ENCODE data around the gene C10orf90.
A peak's percentile ranks its signal among the peaks of the same experiment; 100 is the strongest.

The C10orf90 gene

GRCh38 chr10:126585249-126586017 lies 85.1 kb downstream of the C10orf90 start:
- no peaks in the 10 kb centered on the region for H3K9me3 ChIP-seq (ENCODE audit: control insufficient read depth, insufficient read depth, low read length)
- H3K4me1 ChIP-seq (ENCODE audit: control insufficient read depth, insufficient read depth, low read length), result peaks cover 18% of the 10 kb centered on the region
- no peak overlapping the region for H3K9ac ChIP-seq (ENCODE audit: low read depth, low read length)
- H3K36me3 ChIP-seq (ENCODE audit: control insufficient read depth, insufficient read depth, low read length), result no peaks in the 10 kb centered on the region
- H3K27ac ChIP-seq (ENCODE audit: low read depth, low read length), result no peak overlapping the region
- no peaks in the 10 kb centered on the region for H3K27me3 ChIP-seq (ENCODE audit: control insufficient read depth, insufficient read depth, low read length)
- no peak overlapping the region for H3K4me3 ChIP-seq (ENCODE audit: low read depth, low read length)

GRCh38 chr10:126584836-126585235 lies 85.7 kb downstream of the C10orf90 start:
- H3K4me1 ChIP-seq (ENCODE audit: control insufficient read depth, insufficient read depth, low read length), result peaks cover 18% of the 10 kb centered on the region
- H3K4me3 ChIP-seq (ENCODE audit: low read depth, low read length), result no peak overlapping the region
- H3K9me3 ChIP-seq (ENCODE audit: control insufficient read depth, insufficient read depth, low read length), result no peaks in the 10 kb centered on the region
- H3K36me3 ChIP-seq (ENCODE audit: control insufficient read depth, insufficient read depth, low read length), result no peaks in the 10 kb centered on the region
- H3K9ac ChIP-seq (ENCODE audit: low read depth, low read length), result no peak overlapping the region
- no peaks in the 10 kb centered on the region for H3K27me3 ChIP-seq (ENCODE audit: control insufficient read depth, insufficient read depth, low read length)
- no peak overlapping the region for H3K27ac ChIP-seq (ENCODE audit: low read depth, low read length)

- Histone ChIP-seq H3K4me1 (ENCODE audit: control insufficient read depth, insufficient read depth, low read length) (peaks cover 18% of the 10 kb centered on the region), H3K9me3 (ENCODE audit: control insufficient read depth, insufficient read depth, low read length) (no peaks in the 10 kb centered on the region), H3K27me3 (ENCODE audit: control insufficient read depth, insufficient read depth, low read length) (no peaks in the 10 kb centered on the region), H3K27ac (ENCODE audit: low read depth, low read length) (no peak overlapping the region), H3K9ac (ENCODE audit: low read depth, low read length) (no peak overlapping the region), H3K4me3 (ENCODE audit: low read depth, low read length) (no peak overlapping the region), H3K36me3 (ENCODE audit: control insufficient read depth, insufficient read depth, low read length) (no peaks in the 10 kb centered on the region)
These were observed 86.8 kb downstream of the C10orf90 start for GRCh38 chr10:126583552-126584200.

GRCh38 chr10:126581648-126582046 lies 88.8 kb downstream of the C10orf90 start:
- Histone ChIP-seq H3K27ac (ENCODE audit: low read depth, low read length) (no peak overlapping the region), H3K4me1 (ENCODE audit: control insufficient read depth, insufficient read depth, low read length) (peaks cover 18% of the 10 kb centered on the region), H3K9me3 (ENCODE audit: control insufficient read depth, insufficient read depth, low read length) (no peaks in the 10 kb centered on the region), H3K36me3 (ENCODE audit: control insufficient read depth, insufficient read depth, low read length) (no peaks in the 10 kb centered on the region), H3K4me3 (ENCODE audit: low read depth, low read length) (no peak overlapping the region), H3K9ac (ENCODE audit: low read depth, low read length) (no peak overlapping the region), H3K27me3 (ENCODE audit: control insufficient read depth, insufficient read depth, low read length) (no peaks in the 10 kb centered on the region)

- H3K9me3 ChIP-seq (ENCODE audit: control insufficient read depth, insufficient read depth, low read length), result no peaks in the 10 kb centered on the region
- H3K27ac ChIP-seq (ENCODE audit: low read depth, low read length), result no peak overlapping the region
- peaks cover 14% of the 10 kb centered on the region for H3K4me1 ChIP-seq (ENCODE audit: control insufficient read depth, insufficient read depth, low read length)
- no peak overlapping the region for H3K4me3 ChIP-seq (ENCODE audit: low read depth, low read length)
- no peaks in the 10 kb centered on the region for H3K36me3 ChIP-seq (ENCODE audit: control insufficient read depth, insufficient read depth, low read length)
- no peaks in the 10 kb centered on the region for H3K27me3 ChIP-seq (ENCODE audit: control insufficient read depth, insufficient read depth, low read length)
- H3K9ac ChIP-seq (ENCODE audit: low read depth, low read length), result no peak overlapping the region
These were observed 89.4 kb downstream of the C10orf90 start for GRCh38 chr10:126580873-126581647.

GRCh38 chr10:126576336-126576735 lies 94.2 kb downstream of the C10orf90 start:
- no peaks in the 10 kb centered on the region for H3K9me3 ChIP-seq (ENCODE audit: control insufficient read depth, insufficient read depth, low read length)
- no peak overlapping the region for H3K9ac ChIP-seq (ENCODE audit: low read depth, low read length)
- H3K27me3 ChIP-seq (ENCODE audit: control insufficient read depth, insufficient read depth, low read length), result no peaks in the 10 kb centered on the region
- H3K4me1 ChIP-seq (ENCODE audit: control insufficient read depth, insufficient read depth, low read length), result peaks cover 7% of the 10 kb centered on the region; the same call in 1 of the 2 replicates
- no peak overlapping the region for H3K27ac ChIP-seq (ENCODE audit: low read depth, low read length)
- no peak overlapping the region for H3K4me3 ChIP-seq (ENCODE audit: low read depth, low read length)
- H3K36me3 ChIP-seq (ENCODE audit: control insufficient read depth, insufficient read depth, low read length), result no peaks in the 10 kb centered on the region

- peaks cover 32% of the 10 kb centered on the region for H3K4me1 ChIP-seq (ENCODE audit: control insufficient read depth, insufficient read depth, low read length)
- H3K9me3 ChIP-seq (ENCODE audit: control insufficient read depth, insufficient read depth, low read length), result peaks cover 8% of the 10 kb centered on the region
- no peaks in the 10 kb centered on the region for H3K36me3 ChIP-seq (ENCODE audit: control insufficient read depth, insufficient read depth, low read length)
- H3K4me3 ChIP-seq (ENCODE audit: low read depth, low read length), result no peak overlapping the region
- H3K27ac ChIP-seq (ENCODE audit: low read depth, low read length), result no peak overlapping the region
- no peak overlapping the region for H3K9ac ChIP-seq (ENCODE audit: low read depth, low read length)
- no peaks in the 10 kb centered on the region for H3K27me3 ChIP-seq (ENCODE audit: control insufficient read depth, insufficient read depth, low read length)
These were observed 99.6 kb downstream of the C10orf90 start for GRCh38 chr10:126570621-126571602.

- Histone ChIP-seq H3K27ac (ENCODE audit: low read depth, low read length) (no peak overlapping the region), H3K9me3 (ENCODE audit: control insufficient read depth, insufficient read depth, low read length) (peaks cover 14% of the 10 kb centered on the region), H3K4me1 (ENCODE audit: control insufficient read depth, insufficient read depth, low read length) (peaks cover 32% of the 10 kb centered on the region), H3K27me3 (ENCODE audit: control insufficient read depth, insufficient read depth, low read length) (no peaks in the 10 kb centered on the region), H3K36me3 (ENCODE audit: control insufficient read depth, insufficient read depth, low read length) (no peaks in the 10 kb centered on the region), H3K4me3 (ENCODE audit: low read depth, low read length) (no peak overlapping the region), H3K9ac (ENCODE audit: low read depth, low read length) (no peak overlapping the region)
These were observed 100.3 kb downstream of the C10orf90 start for GRCh38 chr10:126570245-126570570.

GRCh38 chr10:126569513-126570244 lies 100.8 kb downstream of the C10orf90 start:
- H3K4me3 ChIP-seq (ENCODE audit: low read depth, low read length), result no peak overlapping the region
- H3K27me3 ChIP-seq (ENCODE audit: control insufficient read depth, insufficient read depth, low read length), result no peaks in the 10 kb centered on the region

More at GRCh38 chr10:126569513-126570244, 100.8 kb downstream of the C10orf90 start:
- Histone ChIP-seq H3K9me3 (ENCODE audit: control insufficient read depth, insufficient read depth, low read length) (peaks cover 14% of the 10 kb centered on the region), H3K9ac (ENCODE audit: low read depth, low read length) (no peak overlapping the region), H3K36me3 (ENCODE audit: control insufficient read depth, insufficient read depth, low read length) (no peaks in the 10 kb centered on the region), H3K4me1 (ENCODE audit: control insufficient read depth, insufficient read depth, low read length) (peaks cover 32% of the 10 kb centered on the region), H3K27ac (ENCODE audit: low read depth, low read length) (peak overlapping the region; percentile 52)

Data from HUES48 (cell line).